Lower leg skin (tissue), 4 donors: Measurements from ENCODE around the gene EYA2. TPM values are rescaled to one million over a fixed set of nuclear protein-coding genes. Genes with fewer than 3 reads are reported as not detected.

Source experiments
- DNase-seq, 2 donors: peaks; one replicate each; pipeline ENCODE4 v3.0.0-alpha.2; 2019; ENCODE audit warnings: low spot score in 2 of 2
- H3K4me3 ChIP-seq: fragments of 200-600 bp; sonication (generic); 2 replicates; pipeline ENCODE4 v1.5.1; 2017; ENCODE audit warnings: mild to moderate bottlenecking, low read depth; ENCODE audit not compliant: poor library complexity, severe bottlenecking
- CTCF ChIP-seq, 3 donors: fragments of 450-650 bp; IDR thresholded peaks; one replicate each; pipeline ENCODE4 v1.5.1; 2016; ENCODE audit warnings: antibody characterized with exemption in 3 of 3, mild to moderate bottlenecking in 3 of 3, moderate library complexity in 2 of 3
- POLR2A ChIP-seq, 2 donors: fragments of 450-650 bp; IDR thresholded peaks; one replicate each; pipeline ENCODE4 v1.6.1; 2016 to 2017; ENCODE audit warnings: antibody characterized with exemption in 2 of 2, mild to moderate bottlenecking in 1 of 2, moderate library complexity in 1 of 2
- WGBS, 2 donors: methylation state at CpG; one replicate each; pipeline ENCODE4 v1.1.5; 2018; 5-methylcytosine and 5-hydroxymethylcytosine counted together
- intact Hi-C: fragments of 100-400 bp; cut with DNase I; formaldehyde crosslinking; loops from one replicate; pipeline ENCODE4 v1.15.0; 2023; ENCODE audit warnings: low total_unique reads
- total RNA-seq, 4 donors: library from RNA; depleted of rRNA; stranded (reverse); fragments of >200 nt; gene quantifications; one replicate each; pipeline ENCODE4 v1.1.0, GENCODE V29; 2016

Gene EYA2
- total RNA-seq, 4 donors from 2014 or later = 0.63 to 6.1 (median 3.3) TPM

- 69% methylated on average over 4 of the region's 4 CpGs for WGBS, 2 donors
- intact Hi-C loops = loop anchor here (10.0 kb wide), 1 partner anchor 379 kb away; no protein-coding TSS in a partner anchor
- DNase-seq = no peak
- no peak for TF ChIP-seq CTCF (IDR thresholded peaks at IDR 0.05)
- TF ChIP-seq POLR2A (IDR thresholded peaks at IDR 0.05) = no peak
- no peak overlapping the region for H3K4me3 ChIP-seq
Observed at GRCh38 chr20:47143657-47144056, 249.0 kb downstream of the EYA2 start.

DNA sequence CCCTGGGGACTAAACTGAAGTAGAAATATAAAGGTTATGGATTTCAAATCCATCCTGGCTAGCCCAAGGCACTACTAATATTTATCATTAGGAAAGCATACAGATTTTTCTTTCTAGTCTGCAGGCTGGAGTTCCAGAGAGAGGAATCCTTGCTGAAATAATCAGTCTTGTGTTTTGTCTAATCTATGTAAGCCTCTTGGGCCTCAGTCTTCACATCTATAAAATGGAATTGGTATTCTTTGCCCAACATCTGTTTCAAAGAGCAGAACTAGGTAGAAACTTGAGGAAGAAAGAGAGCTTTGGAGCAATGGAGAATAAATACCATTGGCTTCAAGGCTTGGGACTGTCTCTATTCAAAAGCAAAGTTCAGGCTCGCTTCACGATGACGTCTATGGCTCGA is 249.8 kb downstream of the EYA2 start:
- intact Hi-C loops = loop anchor here (10.0 kb wide), 1 partner anchor 380 kb away; no protein-coding TSS in a partner anchor
- DNase-seq = no peak
- no peak overlapping the region for H3K4me3 ChIP-seq
- WGBS, 2 donors = 94% methylated on average over 4 of the region's 4 CpGs
- no peak for TF ChIP-seq CTCF (IDR thresholded peaks at IDR 0.05)
- no peak for TF ChIP-seq POLR2A (IDR thresholded peaks at IDR 0.05)

- WGBS, 2 donors = 50 to 63% methylated on average over 7 of the region's 7 CpGs
- intact Hi-C loops = loop anchor here (10.0 kb wide), 1 partner anchor 382 kb away; no protein-coding TSS in a partner anchor
- DNase-seq = no peak
- no peak overlapping the region for H3K4me3 ChIP-seq
- TF ChIP-seq CTCF (IDR thresholded peaks at IDR 0.05) (no peak), POLR2A (IDR thresholded peaks at IDR 0.05) (no peak)
Observed at GRCh38 chr20:47146686-47147085, 252.0 kb downstream of the EYA2 start.

DNA sequence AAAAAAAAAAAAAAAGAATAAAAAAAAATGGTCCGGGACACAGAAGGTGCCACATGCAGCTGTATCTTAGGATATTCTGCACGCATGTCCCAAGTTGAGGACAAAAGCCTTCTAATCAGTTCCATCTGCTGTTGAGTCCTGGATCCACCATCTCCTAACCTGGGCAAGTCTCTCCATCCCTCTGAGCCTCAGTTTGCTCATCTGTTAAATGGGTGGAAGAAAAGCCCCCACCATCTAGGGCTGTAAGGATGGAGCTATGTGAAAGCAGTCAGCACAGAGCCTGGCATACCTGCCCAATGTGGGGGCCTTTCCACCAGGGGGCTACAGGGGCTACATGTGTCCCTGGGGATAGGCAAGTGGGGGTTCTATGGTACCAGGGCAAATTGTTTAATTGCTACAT is 253.4 kb downstream of the EYA2 start:
- no peak for TF ChIP-seq CTCF (IDR thresholded peaks at IDR 0.05)
- no peak for TF ChIP-seq POLR2A (IDR thresholded peaks at IDR 0.05)
- WGBS, 2 donors = 81 to 87% methylated on average over 2 of the region's 2 CpGs
- H3K4me3 ChIP-seq = no peak overlapping the region
- no peak for DNase-seq
- intact Hi-C loops = loop anchor here (10.0 kb wide), 1 partner anchor 383 kb away; no protein-coding TSS in a partner anchor

DNA sequence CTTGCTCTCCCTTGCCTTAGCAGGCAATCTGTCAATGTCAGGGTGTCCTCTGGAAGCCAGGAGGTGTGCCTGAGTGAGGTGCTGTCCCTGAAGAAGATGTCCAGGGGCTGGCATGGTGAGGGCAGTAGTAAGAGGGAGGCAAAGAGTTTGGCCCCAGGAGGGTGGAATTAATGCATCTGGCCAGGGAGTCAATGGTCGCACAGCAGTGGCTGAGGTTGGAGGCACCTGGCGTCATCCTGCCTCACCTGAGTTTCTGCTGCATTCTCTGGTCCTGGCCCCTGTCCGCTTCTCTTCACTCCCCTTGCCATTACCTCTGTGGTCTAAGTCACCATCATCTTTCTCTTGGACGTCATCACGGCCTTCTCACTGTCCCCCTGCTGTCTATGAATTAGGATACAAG is 255.3 kb downstream of the EYA2 start:
- no peak for TF ChIP-seq POLR2A (IDR thresholded peaks at IDR 0.05)
- no peak for TF ChIP-seq CTCF (IDR thresholded peaks at IDR 0.05)
- intact Hi-C loops = loop anchor here (10.0 kb wide), 1 partner anchor 385 kb away; no protein-coding TSS in a partner anchor
- 86 to 88% methylated on average over 5 of the region's 5 CpGs for WGBS, 2 donors
- H3K4me3 ChIP-seq = no peak overlapping the region
- DNase-seq = no peak
